DOHH2 (cell line): ENCODE data around the gene PIP5K1A.

Experiments
- H3F3A ChIP-seq: fragments of 200-600 bp; sonication (generic), shearing (Covaris generic); 2 replicates; pipeline ENCODE4 v1.6.0; 2016; ENCODE audit warnings: antibody characterized with exemption, mild to moderate bottlenecking; ENCODE audit not compliant: control insufficient read depth, insufficient read depth
- H3K27ac ChIP-seq: fragments of 200-600 bp; sonication (generic); 2 replicates; pipeline ENCODE4 v1.5.1; 2014; ENCODE audit warnings: low read depth, mild to moderate bottlenecking, low read length, moderate library complexity
- H3K27me3 ChIP-seq: fragments of 200-600 bp; sonication (generic); 2 replicates; pipeline ENCODE4 v1.6.1; 2014; ENCODE audit warnings: mild to moderate bottlenecking, low read length, mixed read lengths; ENCODE audit not compliant: control insufficient read depth
- H3K36me3 ChIP-seq: fragments of 200-600 bp; sonication (generic); 2 replicates; pipeline ENCODE4 v1.6.1; 2014; ENCODE audit warnings: mild to moderate bottlenecking, low read length, moderate library complexity, mixed read lengths; ENCODE audit not compliant: control insufficient read depth
- H3K4me1 ChIP-seq: fragments of 200-600 bp; sonication (generic); 2 replicates; pipeline ENCODE4 v1.6.1; 2014; ENCODE audit warnings: mild to moderate bottlenecking, low read length, mixed read lengths; ENCODE audit not compliant: control insufficient read depth
- H3K4me2 ChIP-seq: fragments of 200-600 bp; sonication (generic); 2 replicates; pipeline ENCODE4 v1.6.0; 2014; ENCODE audit warnings: mild to moderate bottlenecking, low read length, moderate library complexity
- H3K4me3 ChIP-seq: fragments of 200-600 bp; sonication (generic); 2 replicates; pipeline ENCODE4 v1.5.1; 2014; ENCODE audit warnings: mild to moderate bottlenecking, low read length, mixed read lengths
- H3K79me2 ChIP-seq: fragments of 200-600 bp; sonication (generic); 2 replicates; pipeline ENCODE4 v1.6.1; 2014; ENCODE audit warnings: mild to moderate bottlenecking, low read length, mixed read lengths; ENCODE audit not compliant: control insufficient read depth
- H3K9me2 ChIP-seq: fragments of 200-600 bp; sonication (generic); replicated peaks from 2 replicates; pipeline ENCODE4 v1.6.1; 2014; ENCODE audit warnings: mild to moderate bottlenecking, low read length, mixed read lengths; ENCODE audit not compliant: control insufficient read depth
- H3K9me3 ChIP-seq: fragments of 200-600 bp; sonication (generic); 2 replicates; pipeline ENCODE4 v1.6.1; 2014; ENCODE audit warnings: antibody characterized with exemption, low read length, mixed read lengths; ENCODE audit not compliant: control insufficient read depth, insufficient read depth
- H4K20me1 ChIP-seq: fragments of 200-600 bp; sonication (generic); 2 replicates; pipeline ENCODE4 v1.6.0; 2014; ENCODE audit warnings: low read depth, mild to moderate bottlenecking, antibody characterized with exemption, low read length, moderate library complexity; ENCODE audit not compliant: control insufficient read depth, insufficient read depth
- EZH2phosphoT487 ChIP-seq: fragments of 200-600 bp; sonication (generic); IDR thresholded peaks from 2 replicates; pipeline ENCODE4 v1.6.1; 2017; ENCODE audit warnings: borderline replicate concordance, mild to moderate bottlenecking, antibody characterized with exemption, low read length, moderate library complexity, mixed read lengths
- TF ChIP-seq, protein P1 (sequence below): fragments of 200-600 bp; sonication (generic); IDR thresholded peaks from one replicate; pipeline ENCODE4 v1.5.1; 2014; ENCODE audit warnings: antibody characterized with exemption, mild to moderate bottlenecking, low read depth, low read length; ENCODE audit not compliant: poor library complexity, severe bottlenecking

PIP5K1A gene

DNA sequence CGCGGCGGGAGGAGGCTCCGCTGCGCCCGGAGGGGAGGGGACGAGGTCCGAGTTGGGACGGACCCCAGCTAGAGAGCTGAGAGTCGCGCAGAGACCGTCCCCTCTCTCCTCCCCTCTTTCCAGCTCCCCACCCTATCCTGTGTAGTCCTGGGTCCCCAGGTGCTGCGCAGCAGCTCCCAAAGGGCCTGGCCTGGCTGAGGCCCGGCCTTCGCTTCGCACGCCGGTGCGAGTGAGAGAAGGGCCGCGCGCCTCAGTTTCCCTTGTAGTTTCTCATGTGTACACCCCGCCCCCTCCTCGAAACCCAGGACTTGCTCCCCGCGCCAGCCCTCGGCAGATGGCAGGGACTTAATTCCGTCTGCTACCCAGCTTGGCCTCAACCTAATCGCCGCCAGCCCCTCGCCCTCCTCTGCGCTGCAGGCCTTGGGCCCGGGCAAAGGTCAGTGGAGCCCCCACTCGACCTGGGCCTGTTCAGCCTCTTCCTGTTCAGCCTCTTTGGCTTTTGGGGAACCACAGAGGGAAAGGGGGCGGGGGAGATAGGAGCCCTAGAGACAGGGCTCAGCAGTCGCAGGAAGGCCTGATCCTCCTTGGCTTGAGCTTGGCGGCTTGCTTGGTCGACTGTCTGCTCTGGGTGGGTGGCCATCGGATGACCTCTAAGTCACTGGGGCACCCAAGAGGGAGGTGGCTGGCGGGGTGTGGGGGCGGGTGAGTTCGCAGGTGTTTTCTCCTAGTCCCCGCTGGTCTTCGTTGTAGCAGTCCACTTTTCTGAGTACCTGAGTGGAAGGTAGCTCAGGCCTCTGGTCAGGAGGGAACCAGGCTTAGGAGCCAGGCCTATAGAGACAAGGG lies 84.8 kb downstream of the PIP5K1A start:
- TF ChIP-seq EZH2phosphoT487, result no peak
- H3K9me2 ChIP-seq, result no peaks in the 10 kb centered on the region

DNA sequence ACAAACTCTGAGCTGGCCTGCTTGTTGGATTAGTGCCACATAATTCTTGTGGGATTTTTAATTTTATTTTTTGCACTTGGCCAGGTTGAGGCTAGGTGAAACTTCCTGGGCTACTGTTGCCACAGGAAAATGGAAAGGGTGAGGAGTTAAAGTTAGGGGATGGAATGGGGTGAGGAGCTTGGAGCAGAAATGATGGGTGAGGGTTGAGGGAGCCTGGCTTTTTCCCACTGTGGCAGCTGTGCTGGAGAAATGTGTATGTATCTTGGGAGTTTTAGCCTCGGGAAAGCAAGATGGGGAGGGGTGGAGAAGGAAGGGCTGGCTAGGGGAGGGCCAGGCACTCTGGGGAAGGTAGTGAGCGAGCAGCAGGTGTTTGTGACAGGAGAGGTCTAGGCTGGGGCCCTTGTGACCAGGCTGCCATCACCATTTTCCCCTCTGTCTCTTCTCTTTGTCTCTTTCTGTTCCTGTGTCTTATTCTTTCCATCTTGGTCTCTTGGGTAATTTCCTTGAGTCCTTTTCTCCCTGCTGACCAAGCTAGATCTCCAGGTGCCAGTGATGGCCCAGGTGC lies 85.7 kb downstream of the PIP5K1A start:
- Histone ChIP-seq H3K9me2 (no peaks in the 10 kb centered on the region), H3K9me3 (no peaks in the 10 kb centered on the region), H3K4me1 (peaks cover 21% of the 10 kb centered on the region), H3K27me3 (no peaks in the 10 kb centered on the region), H3K27ac (no peak overlapping the region), H3K36me3 (peaks cover 53% of the 10 kb centered on the region), H3K79me2 (peaks cover 57% of the 10 kb centered on the region), H3K4me2 (peak overlapping the region; percentile 87), H3F3A (0 out of 2 replicates have a peak, but pooled peaks cover 3% of the 10 kb centered on the region), H4K20me1 (no peaks in the 10 kb centered on the region), H3K4me3 (peak overlapping the region; percentile 95; the same call in 1 of the 2 replicates)
- TF ChIP-seq, protein P1, sequence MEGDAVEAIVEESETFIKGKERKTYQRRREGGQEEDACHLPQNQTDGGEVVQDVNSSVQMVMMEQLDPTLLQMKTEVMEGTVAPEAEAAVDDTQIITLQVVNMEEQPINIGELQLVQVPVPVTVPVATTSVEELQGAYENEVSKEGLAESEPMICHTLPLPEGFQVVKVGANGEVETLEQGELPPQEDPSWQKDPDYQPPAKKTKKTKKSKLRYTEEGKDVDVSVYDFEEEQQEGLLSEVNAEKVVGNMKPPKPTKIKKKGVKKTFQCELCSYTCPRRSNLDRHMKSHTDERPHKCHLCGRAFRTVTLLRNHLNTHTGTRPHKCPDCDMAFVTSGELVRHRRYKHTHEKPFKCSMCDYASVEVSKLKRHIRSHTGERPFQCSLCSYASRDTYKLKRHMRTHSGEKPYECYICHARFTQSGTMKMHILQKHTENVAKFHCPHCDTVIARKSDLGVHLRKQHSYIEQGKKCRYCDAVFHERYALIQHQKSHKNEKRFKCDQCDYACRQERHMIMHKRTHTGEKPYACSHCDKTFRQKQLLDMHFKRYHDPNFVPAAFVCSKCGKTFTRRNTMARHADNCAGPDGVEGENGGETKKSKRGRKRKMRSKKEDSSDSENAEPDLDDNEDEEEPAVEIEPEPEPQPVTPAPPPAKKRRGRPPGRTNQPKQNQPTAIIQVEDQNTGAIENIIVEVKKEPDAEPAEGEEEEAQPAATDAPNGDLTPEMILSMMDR, result no peak
- no peak for TF ChIP-seq EZH2phosphoT487

More for the DNA sequence above, 84.8 kb downstream of the PIP5K1A start:
- no peaks in the 10 kb centered on the region for H4K20me1 ChIP-seq
- H3K36me3 ChIP-seq, result peaks cover 43% of the 10 kb centered on the region
- peak overlapping the region; percentile 92 for H3K27ac ChIP-seq
- H3K4me1 ChIP-seq, result peaks cover 21% of the 10 kb centered on the region
- H3K4me2 ChIP-seq, result peak overlapping the region; percentile 87
- H3K27me3 ChIP-seq, result no peaks in the 10 kb centered on the region
- no peaks in the 10 kb centered on the region for H3K9me3 ChIP-seq
- H3F3A ChIP-seq, result 0 out of 2 replicates have a peak, but pooled peaks cover 3% of the 10 kb centered on the region
- peak overlapping the region; percentile 95 for H3K4me3 ChIP-seq
- H3K79me2 ChIP-seq, result peaks cover 54% of the 10 kb centered on the region

DNA sequence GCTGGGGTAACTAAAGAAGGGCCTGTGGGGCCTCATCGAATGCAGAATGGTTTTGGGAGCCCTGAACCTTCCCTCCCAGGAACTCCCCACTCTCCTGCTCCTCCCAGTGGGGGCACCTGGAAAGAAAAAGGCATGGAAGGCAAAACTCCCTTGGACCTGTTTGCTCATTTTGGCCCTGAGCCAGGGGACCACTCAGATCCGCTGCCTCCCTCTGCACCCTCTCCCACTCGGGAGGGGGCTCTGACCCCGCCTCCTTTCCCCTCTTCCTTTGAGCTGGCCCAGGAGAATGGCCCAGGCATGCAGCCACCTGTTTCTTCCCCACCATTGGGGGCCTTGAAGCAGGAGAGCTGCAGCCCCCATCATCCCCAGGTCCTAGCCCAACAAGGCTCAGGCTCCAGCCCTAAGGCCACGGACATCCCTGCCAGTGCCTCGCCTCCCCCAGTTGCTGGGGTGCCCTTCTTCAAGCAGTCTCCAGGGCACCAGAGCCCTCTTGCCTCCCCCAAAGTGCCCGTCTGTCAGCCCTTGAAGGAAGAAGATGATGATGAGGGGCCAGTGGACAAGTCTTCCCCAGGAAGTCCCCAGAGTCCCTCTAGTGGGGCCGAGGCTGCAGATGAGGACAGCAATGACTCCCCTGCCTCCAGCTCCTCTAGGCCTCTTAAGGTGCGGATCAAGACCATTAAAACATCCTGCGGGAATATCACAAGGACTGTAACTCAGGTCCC lies 88.4 kb downstream of the PIP5K1A start:
- Histone ChIP-seq H4K20me1 (no peaks in the 10 kb centered on the region), H3K27ac (no peak overlapping the region), H3K79me2 (peaks cover 54% of the 10 kb centered on the region), H3F3A (no peaks in the 10 kb centered on the region), H3K9me2 (no peaks in the 10 kb centered on the region), H3K9me3 (no peaks in the 10 kb centered on the region), H3K4me2 (no peak overlapping the region), H3K4me3 (no peak overlapping the region), H3K27me3 (no peaks in the 10 kb centered on the region), H3K36me3 (peaks cover 66% of the 10 kb centered on the region), H3K4me1 (peaks cover 17% of the 10 kb centered on the region)
- TF ChIP-seq, protein P1, result no peak
- no peak for TF ChIP-seq EZH2phosphoT487
